HG02938 (cell line): ENCODE measurements around the gene TMEM163.
"Not testable (repeated sequence)": the region's sequence is repeated elsewhere in the genome, so short reads cannot be mapped to it uniquely, and the experiment has no call there.

Experiments
- ATAC-seq: cut with Tn5 transposase; IDR thresholded peaks from one replicate; pipeline ENCODE4 v1.9.1; 2021; ENCODE audit warnings: mild to moderate bottlenecking, moderate library complexity; ENCODE audit not compliant: unreplicated experiment

Gene TMEM163

GRCh38 chr2:134667081-134667480 is 51.7 kb downstream of the TMEM163 start:
- no peak for ATAC-seq

DNA sequence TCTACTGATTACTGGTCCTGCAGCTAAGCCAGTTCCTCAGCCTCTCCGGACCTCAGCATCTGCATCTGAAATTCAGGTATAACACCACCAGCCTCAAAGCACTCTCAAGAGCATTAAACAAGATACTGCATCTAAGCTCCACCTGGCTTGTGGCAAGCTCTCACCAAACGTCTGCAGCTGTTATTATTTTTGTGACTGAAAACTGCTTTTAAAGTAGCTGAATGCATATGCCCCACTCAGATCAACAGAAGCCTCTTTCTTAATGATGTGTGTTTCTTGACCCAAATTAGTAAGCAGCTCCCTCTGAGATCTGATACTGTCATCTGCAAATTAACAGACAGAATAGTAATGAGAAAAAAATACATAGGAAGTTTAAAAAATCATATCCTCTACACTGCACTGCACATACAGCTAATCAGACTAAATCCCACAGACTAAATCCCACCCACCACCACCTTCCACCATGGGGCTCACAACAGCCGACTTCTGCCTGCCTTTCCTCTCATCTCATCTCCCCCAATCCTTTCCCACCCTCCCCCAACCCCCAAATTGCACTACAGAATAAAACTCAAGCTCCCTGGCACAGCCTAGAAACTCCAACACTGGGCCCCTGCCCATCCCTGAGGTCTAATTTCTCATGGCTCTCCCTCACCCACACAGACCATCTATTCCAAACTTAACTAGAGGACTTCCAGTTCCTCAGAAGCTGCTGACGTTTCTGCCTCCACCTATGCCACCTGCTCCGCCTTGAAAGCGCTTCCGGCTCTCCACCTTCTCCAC is 52.9 kb downstream of the TMEM163 start:
- ATAC-seq = no peak

GRCh38 chr2:134663451-134664450 is 55.0 kb downstream of the TMEM163 start:
- ATAC-seq = no peak

DNA sequence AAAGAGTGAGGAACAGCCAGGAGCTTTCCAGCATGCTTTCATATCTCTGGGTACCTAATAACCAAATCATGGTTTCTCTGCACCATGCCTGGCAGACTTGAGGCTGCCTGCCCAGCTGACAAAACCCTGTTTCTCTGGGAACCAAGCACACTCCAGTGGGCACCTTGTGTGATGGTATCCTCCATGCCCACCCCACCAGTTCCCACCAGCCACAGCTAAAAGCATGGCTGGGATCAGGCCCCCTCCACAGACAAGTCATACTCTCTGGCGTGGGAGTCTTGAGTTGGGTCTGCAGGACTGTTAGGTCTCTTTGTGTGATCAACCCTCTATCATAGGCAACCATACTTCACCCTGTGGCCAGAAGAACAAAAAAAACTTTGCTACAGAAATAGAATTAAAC is 56.0 kb downstream of the TMEM163 start:
- ATAC-seq = no peak

DNA sequence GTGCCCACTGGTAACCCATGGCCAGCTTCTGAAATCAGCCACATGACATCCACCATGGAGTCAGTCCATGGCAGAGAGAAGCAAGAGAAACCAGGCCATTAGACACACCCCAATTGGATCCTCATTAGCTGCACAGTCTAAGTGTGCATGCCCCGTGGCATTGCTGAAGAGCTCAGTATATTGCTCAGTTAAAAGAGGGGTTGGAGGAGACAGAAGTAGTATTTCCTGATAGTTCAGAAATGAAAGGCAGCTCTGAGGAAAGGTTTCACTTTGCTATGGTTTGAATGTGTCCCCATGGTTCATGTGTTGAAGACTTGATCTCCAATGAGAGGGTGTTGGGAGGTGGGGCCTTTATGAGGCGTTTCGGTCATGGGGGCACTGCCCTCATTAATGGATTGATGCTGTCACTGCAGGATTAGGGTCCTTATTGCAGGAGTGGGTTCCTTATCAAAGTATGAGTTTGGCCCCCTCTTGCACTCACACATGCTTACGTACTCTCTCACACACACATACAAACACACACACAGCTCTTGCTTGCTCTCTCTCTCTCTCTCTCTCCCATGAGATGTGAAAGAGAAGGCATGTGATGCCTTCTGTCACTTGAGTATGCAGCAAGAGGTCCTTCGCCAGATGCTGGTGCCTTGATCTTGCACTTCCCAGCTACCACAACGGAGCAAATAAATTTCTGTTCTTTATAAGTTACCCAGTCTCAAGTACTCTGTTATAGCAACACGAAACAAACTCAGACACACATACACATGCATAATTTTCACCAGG is 58.0 kb downstream of the TMEM163 start:
- no peak for ATAC-seq

- no peak for ATAC-seq
Observed at GRCh38 chr2:134659724-134660123, 59.1 kb downstream of the TMEM163 start.

DNA sequence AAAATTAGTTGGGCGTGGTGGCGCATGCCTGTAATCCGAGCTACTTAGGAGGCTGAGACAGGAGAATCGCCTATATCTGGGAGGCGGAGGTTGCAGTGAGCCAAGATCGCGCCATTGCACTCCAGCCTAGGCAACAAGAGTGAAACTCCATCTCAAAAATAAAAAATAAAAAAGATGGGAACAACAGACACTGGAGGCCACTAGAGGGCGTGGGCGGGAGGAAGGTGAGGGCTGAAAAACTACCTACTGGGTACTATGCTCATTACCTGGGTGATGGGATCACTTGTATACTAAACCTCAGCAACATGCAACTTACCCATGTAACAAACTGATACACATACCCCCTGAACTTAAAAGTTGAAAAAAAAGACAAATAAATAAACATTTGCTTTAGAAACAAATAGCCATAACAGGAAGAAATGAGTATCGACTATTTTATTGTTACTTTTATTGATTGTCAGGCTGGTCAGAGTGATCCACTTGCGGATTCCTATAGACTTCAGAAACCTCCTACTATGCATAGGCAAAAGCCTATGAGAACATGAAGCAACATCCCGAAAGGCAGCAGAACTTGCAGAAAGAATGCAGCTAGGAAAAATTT is 61.0 kb downstream of the TMEM163 start:
- no peak for ATAC-seq

- not testable (repeated sequence) for ATAC-seq
Observed at GRCh38 chr2:134656391-134656790, 62.4 kb downstream of the TMEM163 start.

- no peak for ATAC-seq
Observed at GRCh38 chr2:134648586-134648985, 70.2 kb downstream of the TMEM163 start.

- ATAC-seq = no peak
Observed at GRCh38 chr2:134647607-134648256, 71.1 kb downstream of the TMEM163 start.

GRCh38 chr2:134642938-134643337 is 75.9 kb downstream of the TMEM163 start:
- ATAC-seq = no peak

DNA sequence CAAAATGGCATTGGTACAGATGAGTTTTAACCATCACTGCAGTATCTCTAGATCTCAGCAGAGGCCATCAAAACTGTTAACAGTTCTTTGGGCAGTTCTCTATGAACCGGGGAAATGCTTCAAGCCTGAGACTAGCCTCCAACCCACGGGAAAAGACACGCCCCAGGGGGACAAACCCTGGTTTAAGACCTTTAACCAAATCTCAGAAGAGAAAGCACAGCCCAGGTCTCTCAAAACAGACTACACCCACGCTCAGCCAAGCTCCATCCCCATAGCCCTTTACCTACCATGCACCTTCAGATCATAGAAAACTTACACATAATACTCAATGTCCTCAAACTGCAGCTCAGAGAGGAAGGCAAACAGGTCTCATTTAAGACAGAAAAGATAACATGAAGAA is 78.3 kb downstream of the TMEM163 start:
- no peak for ATAC-seq

DNA sequence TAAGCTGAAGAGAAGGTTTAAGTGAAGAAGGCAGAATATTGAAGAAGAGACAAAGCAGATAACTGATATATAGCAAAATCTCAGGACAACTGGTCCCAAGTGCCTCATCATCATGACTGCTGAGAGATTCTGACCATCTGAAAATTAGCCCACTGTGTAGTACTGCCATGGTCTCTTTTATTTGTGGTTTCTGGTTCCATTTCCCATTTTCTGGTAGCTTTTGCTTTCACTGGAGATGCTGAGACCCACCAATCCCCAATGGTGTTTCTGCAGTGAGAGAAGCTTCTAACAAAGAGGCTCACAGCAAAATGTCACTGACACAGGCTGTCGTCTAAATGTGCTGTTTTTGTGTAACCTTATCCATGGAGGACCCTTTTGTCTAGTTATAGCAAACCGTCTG is 79.5 kb downstream of the TMEM163 start:
- ATAC-seq = no peak

DNA sequence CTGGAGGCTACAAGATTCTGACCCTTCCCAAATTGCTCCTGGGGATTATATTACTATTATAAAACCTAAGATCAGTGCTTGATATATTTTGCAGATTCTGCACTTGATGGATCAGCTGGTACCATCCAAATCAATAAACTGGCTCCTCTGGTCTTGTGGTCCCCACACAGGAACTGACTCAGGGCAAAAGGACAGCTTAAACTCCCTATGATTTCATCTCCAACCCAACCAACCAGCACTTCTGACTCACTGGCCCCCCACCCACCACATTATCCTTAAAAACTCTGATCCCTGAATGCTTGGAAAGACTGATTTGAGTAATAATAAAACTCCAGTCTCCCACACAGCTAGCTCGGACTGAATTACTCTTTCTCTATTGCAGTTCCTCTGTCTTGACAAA is 82.1 kb downstream of the TMEM163 start:
- ATAC-seq = no peak

GRCh38 chr2:134634054-134634753 is 84.6 kb downstream of the TMEM163 start:
- ATAC-seq = no peak

GRCh38 chr2:134630504-134631159 is 88.2 kb downstream of the TMEM163 start:
- no peak for ATAC-seq

- no peak for ATAC-seq
Observed at GRCh38 chr2:134628453-134628852, 90.3 kb downstream of the TMEM163 start.

DNA sequence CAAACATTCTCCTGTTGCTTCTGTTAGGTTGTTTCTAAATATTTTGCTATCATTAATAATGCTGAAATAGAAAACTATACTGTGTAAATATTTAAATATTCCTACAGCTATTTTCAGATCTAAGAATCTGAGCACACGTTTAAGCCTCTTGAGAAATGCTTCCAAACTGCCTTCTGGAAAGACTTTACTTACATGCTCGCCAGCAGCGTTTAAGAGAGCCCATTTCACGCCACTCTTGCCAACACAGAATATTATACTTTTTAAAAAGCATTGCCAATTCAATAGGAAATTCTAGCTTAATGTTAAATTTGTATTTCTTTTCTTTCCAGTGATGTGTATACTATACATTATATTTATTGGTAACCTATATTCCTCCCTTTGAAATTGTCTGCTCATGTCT is 92.0 kb downstream of the TMEM163 start:
- no peak for ATAC-seq

- no peak for ATAC-seq
Observed at GRCh38 chr2:134625311-134625710, 93.5 kb downstream of the TMEM163 start.
